ENCODE data around the gene GAS2.

- no peak for TF ChIP-seq CTCF (IDR thresholded peaks at IDR 0.05)
- TF ChIP-seq POLR2A (IDR thresholded peaks at IDR 0.05): no peak
- TF ChIP-seq EP300 (IDR thresholded peaks at IDR 0.05): no peak
- TF ChIP-seq POLR2AphosphoS5 (IDR thresholded peaks at IDR 0.05): no peak
Observed at GRCh38 chr11:22752908-22753310, 86.5 kb downstream of the GAS2 start.
